Ovary (tissue), 9 donors: Measurements from ENCODE around the gene FTO. TPM values are rescaled to one million over a fixed set of nuclear protein-coding genes. Genes with fewer than 3 reads are reported as not detected.

ENCODE experiments used
- DNase-seq, 5 donors: peaks; one replicate each; pipeline ENCODE4 v3.0.0-alpha.2; 2019 to 2020
- H3K27ac ChIP-seq, 2 donors: fragments of 200-600 bp; one replicate each; pipeline versions ENCODE4 v1.5.1 to v1.8.0; 2019 to 2022
- H3K27me3 ChIP-seq: fragments of 200-600 bp; one replicate; pipeline ENCODE4 v1.8.0; 2022
- H3K36me3 ChIP-seq: fragments of 200-600 bp; sonication (generic); one replicate; pipeline ENCODE4 v1.5.1; 2019
- H3K4me1 ChIP-seq: one replicate; pipeline ENCODE4 v1.8.1; 2013; ENCODE audit warnings: mild to moderate bottlenecking, moderate library complexity; ENCODE audit not compliant: insufficient read depth
- H3K4me3 ChIP-seq: fragments of 200-600 bp; sonication (generic); one replicate; pipeline ENCODE4 v1.5.1; 2017
- H3K9me3 ChIP-seq, 2 donors: fragments of 200-600 bp in 1 of 2; sonication (generic) in 1 of 2; one replicate each; pipeline versions ENCODE4 v1.5.1 to v1.8.1; 2013 to 2019; ENCODE audit warnings: mild to moderate bottlenecking in 1 of 2, moderate library complexity in 1 of 2
- EP300 ChIP-seq: sonication (generic); formaldehyde crosslinking; IDR thresholded peaks from one replicate; pipeline ENCODE4 v1.6.1; 2017; ENCODE audit warnings: antibody characterized with exemption
- POLR2A ChIP-seq: fragments of 450-650 bp; IDR thresholded peaks from one replicate; pipeline ENCODE4 v1.6.1; 2017; ENCODE audit warnings: antibody characterized with exemption, mild to moderate bottlenecking, moderate library complexity
- WGBS, 3 donors: extraction: QIAGEN DNeasy Blood & Tissue Kit in 1 of 3; methylation state at CpG; one replicate each; pipeline versions ENCODE4 v1.1.5 to v1.1.7; 2013 to 2017; 5-methylcytosine and 5-hydroxymethylcytosine counted together
- intact Hi-C, 4 donors: fragments of 100-400 bp; cut with DNase I; formaldehyde crosslinking; loops; one replicate each; pipeline versions ENCODE4 v1.11.0 to v1.15.1; 2022 to 2023
- polyA plus RNA-seq, 2 donors: library from polyadenylated mRNA; stranded (reverse); fragments of 200-250 nt in 1 of 2; fragments of 350-450 nt in 1 of 2; fragmentation: Illumina TruSeq in 1 of 2; extraction: RNeasy Lipid Tissue Mini Kit (QIAGEN cat#74804) in 1 of 2; gene quantifications; one replicate each; pipeline ENCODE4 v1.2.3, GENCODE V29; 2013 to 2014
- total RNA-seq, 7 donors: library from RNA; depleted of rRNA in 2 of 7; stranded (reverse); fragments of >200 nt in 2 of 7; fragmentation: NEBNext Ultra II Directional in 3 of 7; extraction: Animal tissue kit (Norgen Biotek cat#: 25700) in 3 of 7; gene quantifications; one replicate each; pipeline versions ENCODE4 v1.1.0 to v1.2.4, GENCODE V29; 2016 to 2023
- TF ChIP-seq, protein P1 (sequence below), 3 donors: fragments of 450-650 bp in 2 of 3; fragments of 200-600 bp in 1 of 3; IDR thresholded peaks; one replicate each; pipeline versions ENCODE4 v1.5.1 to v1.8.0; 2016 to 2022; ENCODE audit warnings: antibody characterized with exemption in 3 of 3, mild to moderate bottlenecking in 1 of 3
- donor health status: DM: no; HTN: no; CAD: no; lungs with moderate emphysema.
- donor health status: DM: no; HTN: no; CAD: no.
- donor health status: Bipolar disorder and iron deficiency.
- donor health status: DM: yes; HTN: yes; CAD: no.
- donor health status: DM: no; HTN: no; CAD: no.
- donor health status: DM: yes; HTN: yes; CAD: no.

The FTO gene
- total and polyA plus RNA-seq, 9 donors = 43.6 to 128 (median 91.4) TPM

DNA sequence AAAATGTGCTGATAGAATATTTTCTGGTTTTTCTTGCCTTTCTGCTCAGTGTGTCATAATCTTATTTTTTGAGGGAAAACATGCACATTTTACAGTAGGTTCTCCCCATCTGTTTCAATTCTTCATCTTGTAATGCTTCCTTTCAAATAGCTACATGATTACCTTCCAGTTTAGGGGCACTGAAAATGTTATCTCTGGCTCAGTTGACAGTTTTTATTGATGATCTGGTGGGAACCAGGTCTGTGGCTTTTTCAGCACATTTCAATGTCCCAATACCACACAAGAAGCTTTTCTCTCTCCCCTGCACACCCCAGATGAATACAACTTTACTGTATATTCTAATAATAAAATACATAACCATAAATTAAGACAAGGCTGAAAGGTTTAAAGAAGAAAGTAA lies 36.5 kb downstream of the FTO start:
- DNase-seq = no peak
- Histone ChIP-seq H3K9me3 (no peaks in the 10 kb centered on the region), H3K27me3 (no peaks in the 10 kb centered on the region), H3K36me3 (no peaks in the 10 kb centered on the region), H3K27ac (no peak overlapping the region), H3K4me3 (no peak overlapping the region), H3K4me1 (peaks cover 5% of the 10 kb centered on the region)
- TF ChIP-seq POLR2A (no peak), EP300 (no peak)
- TF ChIP-seq, protein P1, sequence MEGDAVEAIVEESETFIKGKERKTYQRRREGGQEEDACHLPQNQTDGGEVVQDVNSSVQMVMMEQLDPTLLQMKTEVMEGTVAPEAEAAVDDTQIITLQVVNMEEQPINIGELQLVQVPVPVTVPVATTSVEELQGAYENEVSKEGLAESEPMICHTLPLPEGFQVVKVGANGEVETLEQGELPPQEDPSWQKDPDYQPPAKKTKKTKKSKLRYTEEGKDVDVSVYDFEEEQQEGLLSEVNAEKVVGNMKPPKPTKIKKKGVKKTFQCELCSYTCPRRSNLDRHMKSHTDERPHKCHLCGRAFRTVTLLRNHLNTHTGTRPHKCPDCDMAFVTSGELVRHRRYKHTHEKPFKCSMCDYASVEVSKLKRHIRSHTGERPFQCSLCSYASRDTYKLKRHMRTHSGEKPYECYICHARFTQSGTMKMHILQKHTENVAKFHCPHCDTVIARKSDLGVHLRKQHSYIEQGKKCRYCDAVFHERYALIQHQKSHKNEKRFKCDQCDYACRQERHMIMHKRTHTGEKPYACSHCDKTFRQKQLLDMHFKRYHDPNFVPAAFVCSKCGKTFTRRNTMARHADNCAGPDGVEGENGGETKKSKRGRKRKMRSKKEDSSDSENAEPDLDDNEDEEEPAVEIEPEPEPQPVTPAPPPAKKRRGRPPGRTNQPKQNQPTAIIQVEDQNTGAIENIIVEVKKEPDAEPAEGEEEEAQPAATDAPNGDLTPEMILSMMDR (IDR thresholded peaks at IDR 0.05) = no peak
- intact Hi-C loops = no loop called here

DNA sequence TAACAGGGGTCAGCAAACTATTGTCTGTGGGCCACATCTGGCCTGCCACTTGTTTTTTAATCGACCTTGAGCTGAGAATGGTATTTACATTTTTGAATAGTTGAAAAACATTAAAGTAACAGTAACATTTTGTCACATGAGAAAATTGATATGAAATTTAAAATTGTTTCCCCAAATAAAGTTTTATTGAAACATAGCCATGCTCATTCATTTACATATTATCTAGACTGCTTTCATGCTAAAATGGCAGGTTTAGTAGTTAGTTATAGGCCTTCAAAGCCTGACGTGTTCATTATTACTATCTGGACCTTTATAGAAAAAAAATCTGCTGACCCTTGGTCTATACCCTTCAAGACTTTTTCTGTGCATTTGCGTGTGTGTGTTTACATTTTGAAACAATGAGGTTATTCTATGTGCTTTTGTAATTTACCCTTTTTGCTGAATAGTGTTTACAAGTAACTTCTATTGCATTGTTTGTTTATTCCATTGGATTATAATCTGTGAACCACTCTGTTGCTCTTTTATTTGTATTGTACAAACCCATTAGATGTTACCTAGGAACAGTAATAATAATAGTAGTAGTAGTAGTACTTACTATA lies 37.1 kb downstream of the FTO start:
- no peak for DNase-seq
- intact Hi-C loops = no loop called here
- no peak for TF ChIP-seq POLR2A
- TF ChIP-seq, protein P1 (IDR thresholded peaks at IDR 0.05) = no peak
- no peak for TF ChIP-seq EP300
- H3K4me3 ChIP-seq = no peak overlapping the region
- H3K9me3 ChIP-seq = no peaks in the 10 kb centered on the region
- WGBS, 3 donors = 62 to 78% (median 71%) methylated on average over 3 of the region's 3 CpGs
- H3K4me1 ChIP-seq = peaks cover 7% of the 10 kb centered on the region
- no peaks in the 10 kb centered on the region for H3K36me3 ChIP-seq
- no peak overlapping the region for H3K27ac ChIP-seq
- H3K27me3 ChIP-seq = no peaks in the 10 kb centered on the region

DNA sequence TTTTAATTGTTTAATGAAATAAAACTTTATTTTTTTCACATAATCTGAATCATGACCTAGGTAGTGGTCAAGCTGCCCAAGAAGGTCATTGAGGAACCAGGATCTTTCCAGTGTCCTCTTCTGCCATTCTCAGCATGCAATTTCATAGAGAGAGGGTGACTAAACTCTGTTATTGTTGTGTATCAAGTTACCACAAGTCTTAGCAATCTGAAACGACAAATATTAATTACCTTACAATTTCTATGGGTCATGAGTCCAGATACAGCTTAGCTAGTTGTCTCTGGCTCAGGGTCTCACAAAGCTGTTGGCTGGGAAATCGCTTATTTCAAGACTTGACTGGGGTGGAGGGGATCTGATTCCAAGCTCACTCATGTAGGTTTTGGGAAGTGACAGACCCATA lies 37.6 kb downstream of the FTO start:
- no peak for TF ChIP-seq POLR2A
- TF ChIP-seq EP300 = no peak
- TF ChIP-seq, protein P1 (IDR thresholded peaks at IDR 0.05) = no peak
- H3K27ac ChIP-seq = no peak overlapping the region
- H3K4me3 ChIP-seq = no peak overlapping the region
- no peaks in the 10 kb centered on the region for H3K27me3 ChIP-seq
- intact Hi-C loops = no loop called here
- no peak for DNase-seq
- peaks cover 9% of the 10 kb centered on the region for H3K4me1 ChIP-seq
- H3K36me3 ChIP-seq = no peaks in the 10 kb centered on the region
- WGBS, 3 donors = 87 to 94% (median 90%) methylated on average over 2 of the region's 2 CpGs
- H3K9me3 ChIP-seq = no peaks in the 10 kb centered on the region

DNA sequence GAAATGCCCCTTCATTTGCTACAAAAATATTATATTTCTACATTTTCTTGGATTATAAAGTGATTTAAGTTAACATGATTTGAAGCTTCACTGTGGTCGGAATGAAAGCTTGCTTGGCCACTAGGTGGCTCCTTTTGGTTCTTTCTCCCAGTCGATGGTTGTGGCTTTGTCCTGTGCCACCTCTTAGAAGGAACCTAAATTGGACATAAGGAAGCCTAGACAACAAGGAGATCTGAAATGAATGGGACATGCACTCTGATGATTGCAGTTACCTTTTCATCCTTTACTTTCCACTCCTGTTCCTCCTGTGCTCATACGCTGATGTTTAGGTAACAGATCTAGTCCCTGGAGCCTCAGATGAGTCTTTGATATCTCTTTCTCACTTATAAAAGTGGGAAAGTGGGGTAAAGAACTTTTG lies 39.2 kb downstream of the FTO start:
- TF ChIP-seq, protein P1 (IDR thresholded peaks at IDR 0.05) = no peak
- TF ChIP-seq POLR2A = no peak
- no peak for TF ChIP-seq EP300
- H3K4me1 ChIP-seq = peaks cover 9% of the 10 kb centered on the region
- no peaks in the 10 kb centered on the region for H3K27me3 ChIP-seq
- intact Hi-C loops = no loop called here
- H3K9me3 ChIP-seq = no peaks in the 10 kb centered on the region
- no peak overlapping the region for H3K4me3 ChIP-seq
- 78 to 85% (median 84%) methylated on average over 3 of the region's 3 CpGs for WGBS, 3 donors
- H3K27ac ChIP-seq = no peak overlapping the region
- H3K36me3 ChIP-seq = no peaks in the 10 kb centered on the region
- no peak for DNase-seq
